ENCODE measurements around the gene TADA2B. TPM values are rescaled to one million over a fixed set of nuclear protein-coding genes. Genes with fewer than 3 reads are reported as not detected.

The TADA2B gene
- total and polyA plus RNA-seq, 2 donors (not counting 1 experiment from before 2014, with no cell fraction given), result 13.6 to 38.5 TPM

DNA sequence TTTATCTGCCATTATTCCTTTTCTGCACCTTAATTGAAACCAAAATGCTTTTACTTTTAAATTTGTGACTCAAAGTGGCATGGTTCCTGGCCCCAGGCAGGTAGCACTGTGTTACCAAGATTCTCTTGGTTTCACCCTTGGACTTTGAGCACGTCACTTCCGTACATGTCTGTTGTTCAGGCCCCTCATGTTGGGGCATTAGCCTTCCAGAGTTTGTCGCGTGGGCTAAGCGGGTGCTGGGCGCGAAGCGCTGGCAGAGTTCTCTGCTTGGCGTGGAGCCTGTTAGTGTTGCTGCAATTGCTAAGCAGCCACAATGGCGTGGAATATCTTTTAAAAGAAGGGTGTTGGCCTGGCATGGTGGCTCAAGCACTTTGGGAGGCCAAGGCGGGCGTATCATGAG lies 14.0 kb upstream of the TADA2B start:
- H3K9ac ChIP-seq (ENCODE audit: low read length), result no peak overlapping the region
- no peaks in the 10 kb centered on the region for H3K9me3 ChIP-seq (ENCODE audit: control extremely low read depth in 1 of 3, control insufficient read depth in 2 of 3, insufficient read depth in 1 of 3, low read length in 2 of 3)
- intact Hi-C loops (cut with micrococcal nuclease), result no loop called here
- H3K27ac Mint-ChIP-seq, result no peak overlapping the region
- ChIA-PET CTCF (no interaction called here), POLR2A (no interaction called here)
- H3K79me2 ChIP-seq (ENCODE audit: control insufficient read depth, insufficient read depth, low read length), result peaks cover 7% of the 10 kb centered on the region
- H3K4me2 ChIP-seq (replicated peaks; ENCODE audit: low read depth, low read length, poor library complexity, severe bottlenecking), result no peak overlapping the region
- H3K9me3 Mint-ChIP-seq (ENCODE audit: insufficient read depth), result no peaks in the 10 kb centered on the region
- WGBS (ENCODE audit: insufficient coverage), result 97% methylated on average over 11 of the region's 12 CpGs
- no peaks in the 10 kb centered on the region for H3K4me1 ChIP-seq (ENCODE audit: control insufficient read depth in 2 of 2, insufficient read depth in 2 of 2, low read length in 2 of 2)
- peaks cover 0 to 69% of the 10 kb centered on the region in 2 experiments for H3K36me3 ChIP-seq (replicated peaks in 1 of 2; ENCODE audit: control extremely low read depth in 1 of 2, control insufficient read depth in 1 of 2, extremely low read depth in 1 of 2, insufficient read depth in 2 of 2, low read length in 1 of 2)
- H3K27me3 ChIP-seq (replicated peaks in 1 of 4; ENCODE audit: control extremely low read depth in 1 of 4, control insufficient read depth in 3 of 4, insufficient read depth in 4 of 4, low read length in 3 of 4), result no peaks in the 10 kb centered on the region
- no peak overlapping the region for H3K4me3 Mint-ChIP-seq
- no peak overlapping the region for H2AFZ ChIP-seq (ENCODE audit: insufficient read depth, low read depth, low read length, poor library complexity, severe bottlenecking)
- H3K27ac ChIP-seq (ENCODE audit: low read length in 2 of 2), result no peak overlapping the region
- peaks cover 12% of the 10 kb centered on the region for H4K20me1 ChIP-seq (ENCODE audit: control insufficient read depth, insufficient read depth, low read length, poor library complexity, severe bottlenecking)
- no peak for TF ChIP-seq EZH2 (IDR thresholded peaks at IDR 0.05; ENCODE audit: borderline replicate concordance, insufficient read depth, low read depth, low read length, poor library complexity, severe bottlenecking)
- no peaks in the 10 kb centered on the region for H3K27me3 Mint-ChIP-seq
- H3K4me3 ChIP-seq (ENCODE audit: control extremely low read depth in 1 of 5, extremely low read depth in 1 of 5, insufficient read depth in 1 of 5, low read depth in 2 of 5, low read length in 4 of 5), result no peak overlapping the region
- ATAC-seq (ENCODE audit: low read depth), result no peak
- peaks cover 2% of the 10 kb centered on the region for H3K4me1 Mint-ChIP-seq
- no peak for DNase-seq

- no peak overlapping the region for H3K9ac ChIP-seq (ENCODE audit: low read length)
- Mint-ChIP-seq H3K4me1 (peaks cover 2% of the 10 kb centered on the region), H3K27ac (no peak overlapping the region), H3K4me3 (no peak overlapping the region), H3K9me3 (ENCODE audit: insufficient read depth) (no peaks in the 10 kb centered on the region), H3K27me3 (no peaks in the 10 kb centered on the region)
- WGBS (ENCODE audit: insufficient coverage), result 94% methylated on average over 10 of the region's 10 CpGs
- CTCF ChIA-PET, result interaction anchor here (1.0 kb wide), 1 partner anchor 12 kb away, joined by 3 read pairs; no protein-coding TSS in a partner anchor
- H2AFZ ChIP-seq (ENCODE audit: insufficient read depth, low read depth, low read length, poor library complexity, severe bottlenecking), result no peak overlapping the region
- no peak overlapping the region for H3K4me3 ChIP-seq (ENCODE audit: control extremely low read depth in 1 of 5, extremely low read depth in 1 of 5, insufficient read depth in 1 of 5, low read depth in 2 of 5, low read length in 4 of 5)
- TF ChIP-seq EZH2 (IDR thresholded peaks at IDR 0.05; ENCODE audit: borderline replicate concordance, insufficient read depth, low read depth, low read length, poor library complexity, severe bottlenecking) (no peak), CTCF (IDR thresholded peaks at IDR 0.05) (no peak)
- H3K27ac ChIP-seq (ENCODE audit: low read length in 2 of 2), result no peak overlapping the region
- H3K4me2 ChIP-seq (replicated peaks; ENCODE audit: low read depth, low read length, poor library complexity, severe bottlenecking), result no peak overlapping the region
- intact Hi-C loops (cut with micrococcal nuclease), result no loop called here
- H3K27me3 ChIP-seq (replicated peaks in 1 of 4; ENCODE audit: control extremely low read depth in 1 of 4, control insufficient read depth in 3 of 4, insufficient read depth in 4 of 4, low read length in 3 of 4), result no peaks in the 10 kb centered on the region
- H4K20me1 ChIP-seq (ENCODE audit: control insufficient read depth, insufficient read depth, low read length, poor library complexity, severe bottlenecking), result peaks cover 12% of the 10 kb centered on the region
- H3K79me2 ChIP-seq (ENCODE audit: control insufficient read depth, insufficient read depth, low read length), result peaks cover 7% of the 10 kb centered on the region
- peaks cover 0 to 62% of the 10 kb centered on the region in 2 experiments for H3K36me3 ChIP-seq (replicated peaks in 1 of 2; ENCODE audit: control extremely low read depth in 1 of 2, control insufficient read depth in 1 of 2, extremely low read depth in 1 of 2, insufficient read depth in 2 of 2, low read length in 1 of 2)
- H3K4me1 ChIP-seq (ENCODE audit: control insufficient read depth in 2 of 2, insufficient read depth in 2 of 2, low read length in 2 of 2), result no peaks in the 10 kb centered on the region
- H3K9me3 ChIP-seq (ENCODE audit: control extremely low read depth in 1 of 3, control insufficient read depth in 2 of 3, insufficient read depth in 1 of 3, low read length in 2 of 3), result no peaks in the 10 kb centered on the region
- DNase-seq, result no peak
- POLR2A ChIA-PET, result no interaction called here
- no peak for ATAC-seq (ENCODE audit: low read depth)
These were observed 13.3 kb upstream of the TADA2B start for GRCh38 chr4:7029921-7030320.

Data from B cell (primary cell).